Esophagus squamous epithelium (tissue), 4 donors: ENCODE results near the gene LRRK2.

Source experiments
- CTCF ChIP-seq, 6 experiments: fragments of 450-650 bp in 4 of 6; fragments of 200-600 bp in 2 of 6; sonication (generic) in 2 of 6; IDR thresholded peaks; one replicate each; pipeline ENCODE4 v1.5.1; 2016 to 2019; ENCODE audit warnings: antibody characterized with exemption in 6 of 6, mild to moderate bottlenecking in 4 of 6, moderate library complexity in 4 of 6
- POLR2A ChIP-seq, 4 donors: fragments of 450-650 bp; IDR thresholded peaks; one replicate each; pipeline ENCODE4 v1.6.1; 2017; ENCODE audit warnings: antibody characterized with exemption in 4 of 4, mild to moderate bottlenecking in 4 of 4, moderate library complexity in 3 of 4

- TF ChIP-seq CTCF (IDR thresholded peaks at IDR 0.05) (no peak), POLR2A (IDR thresholded peaks at IDR 0.05) (no peak)
These were observed 75.7 kb downstream of the LRRK2 start for GRCh38 chr12:40300490-40300889.
